ENCODE results near the gene C2CD5.

DNA sequence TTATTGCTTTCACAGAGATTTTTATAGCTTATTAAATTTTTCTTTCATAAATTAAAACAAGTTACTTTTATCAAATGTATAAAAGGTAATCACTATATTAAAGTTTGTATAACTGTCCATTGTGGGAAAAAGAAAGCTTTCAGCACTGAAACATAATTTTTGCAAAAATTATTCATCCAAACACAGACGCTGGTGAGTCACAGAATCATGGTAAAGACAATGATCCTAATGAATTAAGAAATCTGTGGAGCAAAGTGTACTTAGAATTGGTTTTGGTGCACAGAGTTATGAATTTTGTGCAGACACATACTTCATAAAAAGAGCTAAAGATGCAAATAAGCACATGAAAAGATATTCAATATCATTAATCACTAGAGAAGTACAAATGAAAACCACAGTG is 31.7 kb upstream of the C2CD5 start:
- TF ChIP-seq, protein P1, sequence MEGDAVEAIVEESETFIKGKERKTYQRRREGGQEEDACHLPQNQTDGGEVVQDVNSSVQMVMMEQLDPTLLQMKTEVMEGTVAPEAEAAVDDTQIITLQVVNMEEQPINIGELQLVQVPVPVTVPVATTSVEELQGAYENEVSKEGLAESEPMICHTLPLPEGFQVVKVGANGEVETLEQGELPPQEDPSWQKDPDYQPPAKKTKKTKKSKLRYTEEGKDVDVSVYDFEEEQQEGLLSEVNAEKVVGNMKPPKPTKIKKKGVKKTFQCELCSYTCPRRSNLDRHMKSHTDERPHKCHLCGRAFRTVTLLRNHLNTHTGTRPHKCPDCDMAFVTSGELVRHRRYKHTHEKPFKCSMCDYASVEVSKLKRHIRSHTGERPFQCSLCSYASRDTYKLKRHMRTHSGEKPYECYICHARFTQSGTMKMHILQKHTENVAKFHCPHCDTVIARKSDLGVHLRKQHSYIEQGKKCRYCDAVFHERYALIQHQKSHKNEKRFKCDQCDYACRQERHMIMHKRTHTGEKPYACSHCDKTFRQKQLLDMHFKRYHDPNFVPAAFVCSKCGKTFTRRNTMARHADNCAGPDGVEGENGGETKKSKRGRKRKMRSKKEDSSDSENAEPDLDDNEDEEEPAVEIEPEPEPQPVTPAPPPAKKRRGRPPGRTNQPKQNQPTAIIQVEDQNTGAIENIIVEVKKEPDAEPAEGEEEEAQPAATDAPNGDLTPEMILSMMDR (IDR thresholded peaks at IDR 0.05; ENCODE audit: borderline replicate concordance, extremely low read depth, low read length, poor library complexity, severe bottlenecking), result no peak
- TF ChIP-seq EZH2 (IDR thresholded peaks at IDR 0.05; ENCODE audit: borderline replicate concordance, low read depth, low read length, severe bottlenecking), result no peak

Measured in DND-41 (cell line).